GM19452 (cell line): ENCODE measurements around the gene KHK.

Source experiments
- ATAC-seq: cut with Tn5 transposase; IDR thresholded peaks from one replicate; pipeline ENCODE4 v1.9.1; 2021; ENCODE audit not compliant: unreplicated experiment

KHK gene

GRCh38 chr2:27126252-27126710, 39.7 kb downstream of the KHK start:
- ATAC-seq: no peak

DNA sequence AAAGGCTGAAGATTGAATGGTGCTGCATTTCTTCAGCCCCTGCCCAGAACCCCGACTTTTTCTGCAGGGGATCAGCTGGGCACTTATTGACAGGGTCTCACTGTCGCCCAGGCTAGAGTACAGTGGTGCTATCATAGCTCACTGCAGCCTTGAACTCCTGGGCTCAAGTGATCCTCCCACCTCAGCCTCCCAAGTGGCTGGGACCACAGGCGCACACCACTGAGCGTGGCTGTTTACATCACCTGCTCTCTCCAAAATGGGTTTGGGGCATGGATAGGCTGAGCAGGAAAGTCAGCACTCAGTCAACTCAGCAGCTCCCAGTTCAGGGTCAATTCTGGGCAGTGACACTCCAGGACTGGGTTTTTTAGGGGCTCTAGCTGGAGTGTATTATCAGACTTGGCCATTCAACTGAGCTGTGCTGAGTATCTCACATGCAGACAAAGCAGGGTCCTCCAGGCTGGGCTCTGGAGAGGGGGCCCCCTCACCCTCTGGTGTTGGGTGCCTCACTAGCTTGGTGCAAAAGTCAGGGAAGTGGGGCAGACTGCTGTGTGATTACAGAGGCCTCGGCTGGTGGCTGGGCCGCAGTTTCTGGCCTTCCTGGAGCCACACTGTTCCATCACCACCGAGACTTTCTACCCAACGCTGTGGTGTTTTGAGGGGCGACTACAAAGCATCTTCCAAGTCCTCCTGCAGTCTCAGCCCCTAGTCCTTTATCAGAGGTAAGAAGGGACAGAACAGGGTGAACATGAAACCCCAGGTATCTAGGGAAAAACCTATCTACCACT, 41.5 kb downstream of the KHK start:
- no peak for ATAC-seq

DNA sequence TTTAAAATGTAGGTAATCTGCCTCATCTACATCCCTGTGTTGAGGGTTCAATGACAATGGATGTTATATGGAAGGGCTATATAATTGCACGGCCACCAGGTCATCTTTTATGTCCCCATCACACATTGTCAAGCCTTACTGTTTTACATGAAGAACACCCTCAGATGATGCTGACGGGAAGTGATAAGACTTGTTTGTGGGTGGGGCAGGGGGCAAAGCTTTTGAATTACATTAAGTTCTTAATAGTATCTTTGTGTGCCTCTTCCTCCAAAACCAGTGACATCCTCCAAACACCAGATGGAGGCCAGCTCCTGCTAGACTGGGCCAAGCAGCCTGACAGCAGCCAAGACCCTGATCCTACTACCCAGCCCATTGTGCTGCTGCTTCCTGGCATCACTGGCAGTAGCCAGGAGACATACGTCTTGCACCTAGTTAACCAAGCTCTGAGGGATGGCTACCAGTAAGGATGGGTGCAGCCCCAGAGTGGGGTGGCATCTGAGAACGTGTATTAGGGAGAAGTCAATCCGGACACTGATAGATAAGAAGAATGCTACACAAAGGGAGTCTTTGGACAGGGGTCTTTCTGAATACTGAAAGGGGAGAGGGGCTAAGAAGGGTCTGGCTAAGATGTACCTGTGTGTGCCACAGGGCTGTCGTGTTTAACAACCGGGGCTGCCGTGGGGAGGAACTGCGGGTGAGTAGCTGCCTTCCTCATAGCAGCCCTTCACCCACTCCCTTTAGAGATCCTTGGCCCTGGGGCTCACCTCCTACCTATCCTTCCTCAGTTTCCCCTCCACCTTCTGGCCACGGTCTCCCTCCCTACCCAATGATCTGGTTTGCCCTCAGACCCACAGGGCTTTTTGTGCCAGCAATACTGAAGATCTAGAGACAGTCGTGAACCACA, 42.3 kb downstream of the KHK start:
- ATAC-seq: no peak

GRCh38 chr2:27130396-27130795, 43.8 kb downstream of the KHK start:
- ATAC-seq: no peak

DNA sequence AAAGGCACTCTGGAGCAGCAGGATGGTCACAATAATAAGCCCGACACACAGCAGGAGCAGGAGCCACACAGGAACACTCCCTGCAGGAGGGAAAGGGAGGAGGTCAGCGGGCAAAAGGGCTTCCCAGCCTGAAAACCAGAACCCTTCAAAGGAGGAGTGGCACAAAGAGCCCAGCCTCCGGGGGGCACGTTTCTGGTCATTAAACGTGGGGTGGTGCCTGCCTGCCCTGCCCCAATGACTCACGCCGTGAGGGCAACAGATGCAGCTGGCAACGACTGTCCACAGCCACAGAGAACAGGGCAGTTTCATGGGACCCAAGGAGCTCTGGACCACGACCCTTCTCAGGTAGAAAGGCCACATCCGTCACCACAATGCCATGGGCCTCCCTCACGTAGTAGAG, 44.9 kb downstream of the KHK start:
- ATAC-seq: no peak

- ATAC-seq: no peak
Observed at GRCh38 chr2:27133195-27133875, 46.8 kb downstream of the KHK start.

GRCh38 chr2:27133905-27134780, 47.6 kb downstream of the KHK start, which contains the start of gene PREB:
TSS of gene PREB (minus strand) at chr2:27134636. CDS start at chr2:27134421, 215 bp downstream.
- ATAC-seq: peak; percentile 88

GRCh38 chr2:27134781-27135477, 48.4 kb downstream of the KHK start:
- no peak for ATAC-seq

GRCh38 chr2:27135478-27135955, 48.9 kb downstream of the KHK start:
- ATAC-seq: no peak

DNA sequence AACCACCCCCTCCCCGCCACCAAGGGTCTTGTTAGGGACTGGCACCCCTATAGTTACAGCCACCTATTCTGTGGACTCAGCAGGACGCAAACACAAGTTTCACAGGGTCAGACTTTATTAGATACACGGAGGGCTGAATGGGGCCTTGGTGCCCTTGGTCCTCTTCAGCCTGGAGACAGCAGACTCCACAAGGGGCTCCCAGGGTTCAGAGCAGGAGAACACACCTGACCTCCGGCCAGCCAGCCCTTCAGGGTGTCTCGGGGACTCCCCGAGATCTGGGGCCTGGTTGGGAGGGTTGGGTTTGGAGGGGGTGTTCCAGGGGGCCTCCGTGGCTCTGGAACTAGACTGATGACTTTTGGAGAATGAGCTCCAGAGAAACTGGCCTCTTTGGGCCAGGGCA, 50.2 kb downstream of the KHK start:
- ATAC-seq: no peak

GRCh38 chr2:27137322-27137935, 50.9 kb downstream of the KHK start:
- no peak for ATAC-seq

- no peak for ATAC-seq
Observed at GRCh38 chr2:27138111-27138510, 51.5 kb downstream of the KHK start.

DNA sequence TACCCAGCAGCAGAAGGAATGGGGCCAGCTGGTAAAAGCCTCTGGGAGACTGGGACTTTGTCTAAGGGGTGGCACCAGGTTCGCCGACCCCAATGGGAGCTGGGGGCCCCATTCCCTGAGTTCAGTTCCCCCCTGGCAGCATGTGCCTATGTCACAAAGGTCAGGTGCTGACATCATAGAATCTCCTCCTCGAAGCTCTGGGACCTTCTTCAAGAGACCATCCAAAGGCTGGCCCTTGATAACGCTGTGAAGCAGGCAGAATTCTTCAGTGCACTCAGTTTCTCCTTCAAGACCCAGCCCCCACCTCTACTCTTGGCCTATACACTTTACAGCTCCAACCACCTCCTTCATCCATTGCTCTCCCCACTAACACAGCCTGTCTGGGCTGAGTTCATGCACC, 52.7 kb downstream of the KHK start, which contains the start of gene PRR30:
Gene PRR30, minus strand, starts transcription at position 101 of the 400 bp plus-strand sequence. CDS start 1,081 bp downstream, outside the sequence.
- ATAC-seq: no peak

GRCh38 chr2:27143285-27143684, 56.7 kb downstream of the KHK start:
- no peak for ATAC-seq

DNA sequence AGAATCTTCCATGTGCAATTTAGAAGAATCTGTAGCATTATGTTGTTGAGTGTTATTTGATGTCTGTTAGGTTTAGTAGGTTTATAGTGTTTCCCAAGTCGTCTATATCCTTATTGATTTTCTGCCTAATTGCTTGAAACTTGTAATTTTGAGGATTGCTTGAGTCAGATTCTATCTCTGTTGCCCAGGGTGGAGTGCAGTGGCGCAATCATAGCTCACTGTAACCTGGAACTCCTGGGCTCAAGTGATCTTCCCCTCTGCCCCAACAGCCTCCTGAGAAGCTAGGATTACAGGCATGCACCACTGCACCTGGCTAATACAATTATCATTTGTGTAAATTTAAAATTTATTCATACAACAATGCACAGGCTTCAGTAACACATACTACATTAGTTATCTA, 59.1 kb downstream of the KHK start:
- ATAC-seq: no peak

- ATAC-seq: no peak
Observed at GRCh38 chr2:27147935-27148334, 61.4 kb downstream of the KHK start.

DNA sequence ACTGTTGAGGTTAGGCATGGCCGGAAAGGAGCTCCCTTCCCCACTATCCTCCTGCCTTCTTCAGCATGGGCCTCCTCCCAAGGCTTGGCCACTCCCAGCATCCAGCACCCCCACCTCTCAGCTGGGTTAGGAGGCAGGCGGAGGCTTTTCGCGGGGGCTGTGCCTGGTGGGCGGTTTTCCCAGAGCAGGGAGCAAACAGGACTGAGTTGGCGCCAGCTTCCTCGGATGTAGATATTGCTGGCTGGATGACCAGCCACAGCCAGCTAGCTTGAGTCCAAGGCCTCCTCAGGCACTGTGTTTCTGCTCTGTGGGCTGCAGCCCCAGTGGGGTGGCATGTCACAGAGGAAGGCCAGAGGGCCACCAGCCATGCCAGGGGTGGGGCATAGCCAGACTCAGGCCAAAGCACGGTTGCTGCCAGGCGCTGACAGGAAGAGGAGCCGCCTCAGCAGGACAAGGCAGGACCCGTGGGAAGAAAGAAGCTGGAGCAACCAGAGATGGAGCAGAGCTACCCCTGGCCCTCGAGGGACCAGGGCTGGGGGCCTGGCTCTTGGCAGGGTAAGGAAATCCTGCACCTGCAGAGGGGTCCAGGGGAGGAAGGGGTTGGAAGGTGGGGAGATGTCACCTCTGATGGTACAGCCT, 62.3 kb downstream of the KHK start, which contains the start of gene TCF23:
Gene TCF23, plus strand, starts transcription at position 204 of the 639 bp plus-strand sequence. Its CDS starts 130 bp downstream, at position 334.
- no peak for ATAC-seq
